Smooth muscle cell (in vitro differentiated cells): ENCODE data around the gene SNORC. TPM values are rescaled to one million over a fixed set of nuclear protein-coding genes. Genes with fewer than 3 reads are reported as not detected.

Source experiments
- DNase-seq: peaks from one replicate; lab custom pipeline; 2025; ENCODE audit not compliant: unreplicated experiment; lab: John Stamatoyannopoulos, UW
- H2AFZ ChIP-seq: fragments of 200-600 bp; sonication (generic); 2 replicates; pipeline ENCODE4 v1.6.0; 2016; ENCODE audit warnings: antibody characterized with exemption, low read depth, mild to moderate bottlenecking
- H3F3A ChIP-seq: fragments of 200-600 bp; sonication (generic); 2 replicates; pipeline ENCODE4 v1.6.0; 2017; ENCODE audit warnings: antibody characterized with exemption, low read depth
- H3K27ac ChIP-seq: fragments of 200-600 bp; sonication (generic); 2 replicates; pipeline ENCODE4 v1.5.1; 2016; ENCODE audit warnings: low read depth, mild to moderate bottlenecking
- H3K27me3 ChIP-seq: fragments of 200-600 bp; sonication (generic); 2 replicates; pipeline ENCODE4 v1.6.1; 2016; ENCODE audit warnings: low read depth, mild to moderate bottlenecking
- H3K36me3 ChIP-seq: fragments of 200-600 bp; sonication (generic); 2 replicates; pipeline ENCODE4 v1.5.1; 2016; ENCODE audit warnings: low read depth
- H3K4me1 ChIP-seq: fragments of 200-600 bp; sonication (generic); 2 replicates; pipeline ENCODE4 v1.5.1; 2016; ENCODE audit warnings: low read depth
- H3K4me2 ChIP-seq: fragments of 200-600 bp; sonication (generic); 2 replicates; pipeline ENCODE4 v1.6.0; 2016; ENCODE audit warnings: mild to moderate bottlenecking
- H3K4me3 ChIP-seq: fragments of 200-600 bp; sonication (generic); 2 replicates; pipeline ENCODE4 v1.5.1; 2016; ENCODE audit warnings: mild to moderate bottlenecking
- H3K79me2 ChIP-seq: fragments of 200-600 bp; sonication (generic); 2 replicates; pipeline ENCODE4 v1.6.0; 2016; ENCODE audit warnings: low read depth, mild to moderate bottlenecking
- H3K9ac ChIP-seq: fragments of 200-600 bp; sonication (generic); 2 replicates; pipeline ENCODE4 v1.6.0; 2016; ENCODE audit warnings: low read depth
- H3K9me3 ChIP-seq: fragments of 200-600 bp; sonication (generic); replicated peaks from 2 replicates; pipeline ENCODE4 v1.5.1; 2016; ENCODE audit warnings: low read depth
- H4K20me1 ChIP-seq: fragments of 200-600 bp; sonication (generic); 2 replicates; pipeline ENCODE4 v1.6.0; 2016; ENCODE audit warnings: low read depth
- WGBS: methylation state at CpG from one replicate; pipeline ENCODE4 v1.1.7; 2016; ENCODE audit warnings: low lambda C conversion rate; 5-methylcytosine and 5-hydroxymethylcytosine counted together
- polyA plus RNA-seq: library from polyadenylated mRNA; unstranded; fragments of >200 nt; fragmentation: Nextera tagmentation; extraction: Ambion mirVana; gene quantifications from 2 replicates; pipeline ENCODE4 v1.2.1, GENCODE V29; 2016
- total RNA-seq: library from RNA; depleted of rRNA; stranded (reverse); fragments of >200 nt; gene quantifications from 2 replicates; pipeline ENCODE4 v1.2.3, GENCODE V29; 2014
- TF ChIP-seq, protein P1 (sequence below): fragments of 200-600 bp; sonication (generic); IDR thresholded peaks from 2 replicates; pipeline ENCODE4 v1.5.1; 2017; ENCODE audit warnings: borderline replicate concordance, mild to moderate bottlenecking, antibody characterized with exemption; ENCODE audit not compliant: insufficient read depth, poor library complexity, severe bottlenecking

SNORC gene
- total and polyA plus RNA-seq, 2 experiments from 2014 or later, result 0.18 to 0.78 TPM

DNA sequence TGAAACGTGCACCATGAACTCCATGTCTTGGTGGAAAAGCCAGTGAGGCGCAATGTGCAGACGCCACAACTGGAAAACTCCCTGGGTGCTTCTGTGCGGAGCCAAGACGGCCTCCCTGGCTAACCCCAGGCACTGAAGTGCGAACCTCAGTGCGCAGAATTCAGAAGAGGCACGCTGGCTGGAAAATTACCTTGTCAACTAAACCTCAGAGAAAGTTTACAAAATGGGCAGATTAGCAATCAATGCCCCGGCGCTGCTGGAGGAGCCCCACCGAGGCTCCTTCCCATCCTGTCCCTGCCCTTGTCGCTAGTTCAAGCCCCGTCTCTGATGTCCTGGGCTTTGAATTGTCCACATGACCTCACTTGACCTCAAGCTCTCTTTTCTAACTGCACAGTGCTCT is 22.2 kb downstream of the SNORC start:
- no peaks in the 10 kb centered on the region for H3K36me3 ChIP-seq
- no peak for DNase-seq
- WGBS, result 90% methylated on average over 13 of the region's 13 CpGs

GRCh38 chr2:232892843-232893242 is 22.8 kb downstream of the SNORC start:
- Histone ChIP-seq H3K36me3 (no peaks in the 10 kb centered on the region), H3K9me3 (no peaks in the 10 kb centered on the region), H3K79me2 (no peaks in the 10 kb centered on the region), H4K20me1 (no peaks in the 10 kb centered on the region), H3F3A (no peaks in the 10 kb centered on the region), H3K27me3 (no peaks in the 10 kb centered on the region), H3K4me3 (no peak overlapping the region), H3K4me1 (no peaks in the 10 kb centered on the region), H2AFZ (no peak overlapping the region), H3K9ac (no peak overlapping the region), H3K27ac (no peak overlapping the region), H3K4me2 (no peak overlapping the region)
- DNase-seq, result no peak
- TF ChIP-seq, protein P1, sequence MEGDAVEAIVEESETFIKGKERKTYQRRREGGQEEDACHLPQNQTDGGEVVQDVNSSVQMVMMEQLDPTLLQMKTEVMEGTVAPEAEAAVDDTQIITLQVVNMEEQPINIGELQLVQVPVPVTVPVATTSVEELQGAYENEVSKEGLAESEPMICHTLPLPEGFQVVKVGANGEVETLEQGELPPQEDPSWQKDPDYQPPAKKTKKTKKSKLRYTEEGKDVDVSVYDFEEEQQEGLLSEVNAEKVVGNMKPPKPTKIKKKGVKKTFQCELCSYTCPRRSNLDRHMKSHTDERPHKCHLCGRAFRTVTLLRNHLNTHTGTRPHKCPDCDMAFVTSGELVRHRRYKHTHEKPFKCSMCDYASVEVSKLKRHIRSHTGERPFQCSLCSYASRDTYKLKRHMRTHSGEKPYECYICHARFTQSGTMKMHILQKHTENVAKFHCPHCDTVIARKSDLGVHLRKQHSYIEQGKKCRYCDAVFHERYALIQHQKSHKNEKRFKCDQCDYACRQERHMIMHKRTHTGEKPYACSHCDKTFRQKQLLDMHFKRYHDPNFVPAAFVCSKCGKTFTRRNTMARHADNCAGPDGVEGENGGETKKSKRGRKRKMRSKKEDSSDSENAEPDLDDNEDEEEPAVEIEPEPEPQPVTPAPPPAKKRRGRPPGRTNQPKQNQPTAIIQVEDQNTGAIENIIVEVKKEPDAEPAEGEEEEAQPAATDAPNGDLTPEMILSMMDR, result no peak
- 98% methylated on average over 15 of the region's 20 CpGs for WGBS

More for the DNA sequence above, 22.2 kb downstream of the SNORC start:
- H3K4me1 ChIP-seq, result no peaks in the 10 kb centered on the region
- no peak overlapping the region for H3K4me3 ChIP-seq
- H4K20me1 ChIP-seq, result no peaks in the 10 kb centered on the region
- no peak overlapping the region for H3K9ac ChIP-seq
- no peaks in the 10 kb centered on the region for H3K27me3 ChIP-seq
- no peak overlapping the region for H3K27ac ChIP-seq
- H3K79me2 ChIP-seq, result no peaks in the 10 kb centered on the region
- H3K4me2 ChIP-seq, result no peak overlapping the region
- H3F3A ChIP-seq, result no peaks in the 10 kb centered on the region
- no peaks in the 10 kb centered on the region for H3K9me3 ChIP-seq
- TF ChIP-seq, protein P1, result no peak
- H2AFZ ChIP-seq, result no peak overlapping the region

DNA sequence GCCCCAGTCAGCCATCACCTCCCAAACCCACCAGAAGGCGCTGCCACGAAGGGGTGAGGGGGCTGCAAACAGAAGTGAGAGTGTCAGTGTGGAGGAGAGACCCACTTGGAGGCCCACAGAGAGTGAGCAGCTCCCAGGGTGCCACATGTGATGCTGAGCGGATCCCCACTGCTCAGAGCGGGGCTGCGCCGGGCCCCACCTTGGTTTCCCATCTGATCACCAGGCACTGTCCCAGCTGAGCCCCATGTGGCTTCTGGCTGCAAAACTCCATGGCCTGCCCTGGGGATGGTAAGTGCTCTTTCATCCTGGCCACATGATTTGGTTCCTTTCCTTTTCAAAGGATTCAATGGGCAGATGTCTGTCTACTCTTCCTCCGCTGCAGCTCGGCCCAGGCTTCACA is 23.8 kb downstream of the SNORC start:
- TF ChIP-seq, protein P1, result no peak
- Histone ChIP-seq H3K27ac (no peak overlapping the region), H3K9me3 (no peaks in the 10 kb centered on the region), H2AFZ (no peak overlapping the region), H3K79me2 (no peaks in the 10 kb centered on the region), H3F3A (no peaks in the 10 kb centered on the region), H3K4me3 (no peak overlapping the region), H4K20me1 (no peaks in the 10 kb centered on the region), H3K27me3 (no peaks in the 10 kb centered on the region), H3K4me2 (no peak overlapping the region), H3K36me3 (no peaks in the 10 kb centered on the region), H3K9ac (no peak overlapping the region), H3K4me1 (no peaks in the 10 kb centered on the region)
- 91% methylated on average over 8 of the region's 8 CpGs for WGBS
- DNase-seq, result no peak

GRCh38 chr2:232894251-232894650 is 24.2 kb downstream of the SNORC start:
- Histone ChIP-seq H4K20me1 (no peaks in the 10 kb centered on the region), H3K36me3 (no peaks in the 10 kb centered on the region), H3F3A (no peaks in the 10 kb centered on the region), H3K27me3 (no peaks in the 10 kb centered on the region), H3K4me3 (no peak overlapping the region), H3K4me2 (no peak overlapping the region), H3K9ac (no peak overlapping the region), H3K79me2 (no peaks in the 10 kb centered on the region), H2AFZ (no peak overlapping the region), H3K9me3 (no peaks in the 10 kb centered on the region), H3K27ac (no peak overlapping the region), H3K4me1 (no peaks in the 10 kb centered on the region)
- no peak for DNase-seq
- WGBS, result 91% methylated on average over 9 of the region's 9 CpGs
- TF ChIP-seq, protein P1, result no peak
